Measurements from ENCODE around the gene DPM1.

DNA sequence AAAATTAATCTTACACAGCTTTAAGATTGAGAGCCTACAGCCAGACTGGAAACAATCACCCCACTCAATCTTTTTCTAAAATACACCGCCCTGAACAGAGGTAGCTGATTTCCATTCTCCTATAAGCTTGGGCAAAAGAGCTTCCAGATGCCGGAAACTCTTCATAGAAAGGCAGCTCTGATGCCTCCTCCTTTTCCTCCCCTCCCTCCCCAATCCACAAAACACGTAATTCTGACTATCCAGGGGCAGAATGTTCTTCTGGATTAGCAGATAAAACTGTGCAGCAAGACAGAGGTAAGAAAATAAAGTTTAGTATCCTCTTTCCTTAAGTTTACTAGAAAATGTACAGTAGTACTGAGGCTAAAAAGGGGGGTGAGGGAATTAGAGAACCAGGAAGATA, 42.9 kb downstream of the DPM1 start:
- TF ChIP-seq POLR2A (IDR thresholded peaks at IDR 0.05; ENCODE audit: low read depth, low read length) (no peak), POLR2AphosphoS5 (IDR thresholded peaks at IDR 0.05; ENCODE audit: insufficient read depth, low read depth, low read length) (no peak), EZH2 (IDR thresholded peaks at IDR 0.05; ENCODE audit: borderline replicate concordance, low read depth, low read length, severe bottlenecking) (no peak), MYC (IDR thresholded peaks at IDR 0.05; ENCODE audit: low read depth, low read length) (no peak)
- TF ChIP-seq, protein P1, sequence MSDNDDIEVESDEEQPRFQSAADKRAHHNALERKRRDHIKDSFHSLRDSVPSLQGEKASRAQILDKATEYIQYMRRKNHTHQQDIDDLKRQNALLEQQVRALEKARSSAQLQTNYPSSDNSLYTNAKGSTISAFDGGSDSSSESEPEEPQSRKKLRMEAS (IDR thresholded peaks at IDR 0.05; ENCODE audit: insufficient read depth, insufficient read length), result no peak
- TF ChIP-seq, protein P2, sequence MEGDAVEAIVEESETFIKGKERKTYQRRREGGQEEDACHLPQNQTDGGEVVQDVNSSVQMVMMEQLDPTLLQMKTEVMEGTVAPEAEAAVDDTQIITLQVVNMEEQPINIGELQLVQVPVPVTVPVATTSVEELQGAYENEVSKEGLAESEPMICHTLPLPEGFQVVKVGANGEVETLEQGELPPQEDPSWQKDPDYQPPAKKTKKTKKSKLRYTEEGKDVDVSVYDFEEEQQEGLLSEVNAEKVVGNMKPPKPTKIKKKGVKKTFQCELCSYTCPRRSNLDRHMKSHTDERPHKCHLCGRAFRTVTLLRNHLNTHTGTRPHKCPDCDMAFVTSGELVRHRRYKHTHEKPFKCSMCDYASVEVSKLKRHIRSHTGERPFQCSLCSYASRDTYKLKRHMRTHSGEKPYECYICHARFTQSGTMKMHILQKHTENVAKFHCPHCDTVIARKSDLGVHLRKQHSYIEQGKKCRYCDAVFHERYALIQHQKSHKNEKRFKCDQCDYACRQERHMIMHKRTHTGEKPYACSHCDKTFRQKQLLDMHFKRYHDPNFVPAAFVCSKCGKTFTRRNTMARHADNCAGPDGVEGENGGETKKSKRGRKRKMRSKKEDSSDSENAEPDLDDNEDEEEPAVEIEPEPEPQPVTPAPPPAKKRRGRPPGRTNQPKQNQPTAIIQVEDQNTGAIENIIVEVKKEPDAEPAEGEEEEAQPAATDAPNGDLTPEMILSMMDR (IDR thresholded peaks at IDR 0.05; ENCODE audit: extremely low read depth in 1 of 2, insufficient read depth in 1 of 2, low read depth in 1 of 2, low read length in 2 of 2), result no peak
